ENCODE measurements around the gene AHNAK.

The AHNAK gene

GRCh38 chr11:62401356-62401755 is 145.2 kb downstream of the AHNAK start:
- DNase-seq (ENCODE audit: low spot score), result no peak
- in situ Hi-C loops (cut with MboI; ENCODE audit: low sequenced_read_pairs, unreplicated experiment), result loop anchor here (10.0 kb wide), 1 partner anchor 293 kb away; no protein-coding TSS in a partner anchor
- TF ChIP-seq CTCF (IDR thresholded peaks at IDR 0.05; ENCODE audit: borderline replicate concordance, control extremely low read depth, extremely low read depth, insufficient read depth, missing control alignments), result no peak

GRCh38 chr11:62400760-62401159 is 145.8 kb downstream of the AHNAK start:
- DNase-seq (ENCODE audit: low spot score), result no peak

GRCh38 chr11:62400281-62400680 is 146.3 kb downstream of the AHNAK start:
- DNase-seq (ENCODE audit: low spot score), result no peak
- no peak for TF ChIP-seq CTCF (IDR thresholded peaks at IDR 0.05; ENCODE audit: borderline replicate concordance, control extremely low read depth, extremely low read depth, insufficient read depth, missing control alignments)
- in situ Hi-C loops (cut with MboI; ENCODE audit: low sequenced_read_pairs, unreplicated experiment), result loop anchor here (10.0 kb wide), 1 partner anchor 295 kb away; no protein-coding TSS in a partner anchor

More at GRCh38 chr11:62400760-62401159, 145.8 kb downstream of the AHNAK start:
- TF ChIP-seq CTCF (IDR thresholded peaks at IDR 0.05; ENCODE audit: borderline replicate concordance, control extremely low read depth, extremely low read depth, insufficient read depth, missing control alignments), result no peak
- in situ Hi-C loops (cut with MboI; ENCODE audit: low sequenced_read_pairs, unreplicated experiment), result loop anchor here (10.0 kb wide), 1 partner anchor 294 kb away; no protein-coding TSS in a partner anchor

GRCh38 chr11:62399878-62400266 is 146.7 kb downstream of the AHNAK start:
- no peak for TF ChIP-seq CTCF (IDR thresholded peaks at IDR 0.05; ENCODE audit: borderline replicate concordance, control extremely low read depth, extremely low read depth, insufficient read depth, missing control alignments)
- in situ Hi-C loops (cut with MboI; ENCODE audit: low sequenced_read_pairs, unreplicated experiment), result loop anchor here (10.0 to 25.0 kb wide), 2 partner anchors 295 to 462 kb away; no protein-coding TSS in a partner anchor

GRCh38 chr11:62399172-62399877 is 147.3 kb downstream of the AHNAK start:
- no peak for DNase-seq (ENCODE audit: low spot score)
- TF ChIP-seq CTCF (IDR thresholded peaks at IDR 0.05; ENCODE audit: borderline replicate concordance, control extremely low read depth, extremely low read depth, insufficient read depth, missing control alignments), result no peak
- in situ Hi-C loops (cut with MboI; ENCODE audit: low sequenced_read_pairs, unreplicated experiment), result loop anchor here (25.0 kb wide), 1 partner anchor 463 kb away; no protein-coding TSS in a partner anchor

More at GRCh38 chr11:62399878-62400266, 146.7 kb downstream of the AHNAK start:
- no peak for DNase-seq (ENCODE audit: low spot score)

- in situ Hi-C loops (cut with MboI; ENCODE audit: low sequenced_read_pairs, unreplicated experiment), result loop anchor here (25.0 kb wide), 1 partner anchor 464 kb away; no protein-coding TSS in a partner anchor
- DNase-seq (ENCODE audit: low spot score), result no peak
- TF ChIP-seq CTCF (IDR thresholded peaks at IDR 0.05; ENCODE audit: borderline replicate concordance, control extremely low read depth, extremely low read depth, insufficient read depth, missing control alignments), result no peak
Measured at GRCh38 chr11:62398011-62398994, 148.3 kb downstream of the AHNAK start.
